WTC11 (cell line): ENCODE data around the gene DISC1. TPM values are rescaled to one million over a fixed set of nuclear protein-coding genes. Genes with fewer than 3 reads are reported as not detected.

ENCODE experiments used
- ATAC-seq: fragments of 200-7000 bp; cut with Tn5 transposase; 2 replicates; pipeline ENCODE4 v1.10.0; 2021; ENCODE audit warnings: mild to moderate bottlenecking, moderate library complexity
- CTCF ChIA-PET: fragments of 300-600 bp; sonication (Branson Sonifier 250); formaldehyde crosslinking; loops from one replicate; lab custom pipeline; 2021; ENCODE audit warnings: antibody characterized with exemption; lab: Charles Lee
- POLR2A ChIA-PET: fragments of 350-600 bp; sonication (Branson Sonifier 250); formaldehyde crosslinking; loops from one replicate; lab custom pipeline; 2021; ENCODE audit warnings: antibody characterized with exemption; lab: Charles Lee
- DNase-seq: peaks from one replicate; pipeline ENCODE4 v3.0.0; 2021; ENCODE audit warnings: low spot score
- H3K27ac Mint-ChIP-seq: 2 replicates; pipeline ENCODE4 v1.8.0; 2021; ENCODE audit warnings: mixed read lengths
- H3K27me3 Mint-ChIP-seq: 2 replicates; pipeline ENCODE4 v1.8.0; 2021; ENCODE audit warnings: low read depth, mild to moderate bottlenecking, moderate library complexity, mixed read lengths
- H3K36me3 Mint-ChIP-seq: 2 replicates; pipeline ENCODE4 v1.8.0; 2021; ENCODE audit warnings: mixed read lengths
- H3K4me1 Mint-ChIP-seq: 2 replicates; pipeline ENCODE4 v1.8.0; 2022; ENCODE audit warnings: mixed read lengths
- H3K4me3 Mint-ChIP-seq: 2 replicates; pipeline ENCODE4 v1.8.0; 2021; ENCODE audit warnings: mild to moderate bottlenecking, moderate library complexity, mixed read lengths
- H3K9me3 Mint-ChIP-seq: 2 replicates; pipeline ENCODE4 v1.8.0; 2021; ENCODE audit warnings: mixed read lengths
- CBFB ChIP-seq: sonication (generic); formaldehyde crosslinking; IDR thresholded peaks from 2 replicates; pipeline ENCODE4 v1.8.1; 2022; ENCODE audit warnings: mild to moderate bottlenecking, low read depth, missing genetic modification reagents
- CREM ChIP-seq: sonication (generic); formaldehyde crosslinking; IDR thresholded peaks from 2 replicates; pipeline ENCODE4 v1.8.1; 2022; ENCODE audit warnings: mild to moderate bottlenecking, missing genetic modification reagents, moderate library complexity
- ELF4 ChIP-seq: sonication (generic); formaldehyde crosslinking; IDR thresholded peaks from 2 replicates; pipeline ENCODE4 v1.8.1; 2022; ENCODE audit warnings: low read depth, mild to moderate bottlenecking, moderate library complexity, missing genetic modification reagents
- ETV6 ChIP-seq: sonication (generic); formaldehyde crosslinking; IDR thresholded peaks from 2 replicates; pipeline ENCODE4 v1.8.1; 2022; ENCODE audit warnings: mild to moderate bottlenecking, missing genetic modification reagents
- SMAD3 ChIP-seq: sonication (generic); formaldehyde crosslinking; IDR thresholded peaks from 2 replicates; pipeline ENCODE4 v1.8.0; 2022; ENCODE audit warnings: missing genetic modification reagents, mild to moderate bottlenecking, borderline replicate concordance
- SMAD4 ChIP-seq: sonication (generic); formaldehyde crosslinking; IDR thresholded peaks from 2 replicates; pipeline ENCODE4 v1.8.0; 2022; ENCODE audit warnings: mild to moderate bottlenecking, missing genetic modification reagents
- TEAD4 ChIP-seq: sonication (generic); formaldehyde crosslinking; IDR thresholded peaks from 2 replicates; pipeline ENCODE4 v1.8.0; 2022; ENCODE audit warnings: mild to moderate bottlenecking, missing genetic modification reagents
- ZNF138 ChIP-seq: sonication (generic); formaldehyde crosslinking; conservative IDR thresholded peaks from 2 replicates; pipeline ENCODE4 v1.8.1; 2022; ENCODE audit warnings: mild to moderate bottlenecking, moderate library complexity, missing genetic modification reagents
- ZNF263 ChIP-seq: sonication (generic); formaldehyde crosslinking; IDR thresholded peaks from 2 replicates; pipeline ENCODE4 v1.8.1; 2022; ENCODE audit warnings: low read depth, mild to moderate bottlenecking, moderate library complexity, missing genetic modification reagents
- total RNA-seq: library from RNA; stranded (reverse); gene quantifications from 3 replicates; pipeline ENCODE4 v1.2.3, GENCODE V29; 2021
- TF ChIP-seq, protein P1 (sequence below): fragments of 250-450 bp; sonication (Bioruptor Pico); IDR thresholded peaks from 2 replicates; pipeline ENCODE4 v1.9.0; 2021; ENCODE audit warnings: moderate library complexity, mild to moderate bottlenecking, inconsistent platforms, borderline replicate concordance
- TF ChIP-seq, protein P2 (sequence below): sonication (generic); formaldehyde crosslinking; IDR thresholded peaks from 2 replicates; pipeline ENCODE4 v1.8.1; 2022; ENCODE audit warnings: mild to moderate bottlenecking, moderate library complexity, missing genetic modification reagents
- TF ChIP-seq, protein P3 (sequence below): sonication (generic); formaldehyde crosslinking; IDR thresholded peaks from 2 replicates; pipeline ENCODE4 v1.8.0; 2023; ENCODE audit warnings: missing genetic modification reagents, mild to moderate bottlenecking, borderline replicate concordance
- TF ChIP-seq, protein P4 (sequence below): sonication (generic); formaldehyde crosslinking; IDR thresholded peaks from 2 replicates; pipeline ENCODE4 v1.8.0; 2022; ENCODE audit warnings: mild to moderate bottlenecking, missing genetic modification reagents
- TF ChIP-seq, protein P5 (sequence below): sonication (generic); formaldehyde crosslinking; IDR thresholded peaks from 2 replicates; pipeline ENCODE4 v1.8.0; 2023; ENCODE audit warnings: mild to moderate bottlenecking, missing genetic modification reagents
- TF ChIP-seq, protein P6 (sequence below): fragments of 250-450 bp; sonication (Bioruptor Pico); IDR thresholded peaks from 2 replicates; pipeline ENCODE4 v1.9.0; 2021; ENCODE audit warnings: mild to moderate bottlenecking
- TF ChIP-seq, protein P7 (sequence below): sonication (generic); formaldehyde crosslinking; IDR thresholded peaks from 2 replicates; pipeline ENCODE4 v1.8.1; 2022; ENCODE audit warnings: mild to moderate bottlenecking, missing genetic modification reagents, moderate library complexity, borderline replicate concordance

Gene DISC1
- total RNA-seq, 1 experiment from 2014 or later, result 5.5 TPM

DNA sequence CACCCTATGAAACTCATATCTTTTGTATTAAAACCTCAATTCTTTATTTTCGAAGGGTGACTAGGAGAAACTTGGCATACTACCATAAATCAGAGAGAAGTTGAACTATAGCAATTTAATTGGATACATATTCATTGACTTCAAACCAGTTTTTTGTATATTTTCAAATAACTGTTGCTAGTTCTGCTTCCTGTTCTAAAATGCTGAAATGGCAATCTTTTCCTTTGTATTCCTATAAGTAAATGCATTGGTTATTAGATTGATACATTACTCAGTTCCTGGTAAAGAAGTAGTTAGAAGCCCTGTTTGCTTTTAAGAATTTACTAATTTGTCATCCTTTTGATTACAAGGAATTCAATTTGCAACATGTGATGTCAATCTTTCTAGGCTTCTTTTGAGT, 200.0 kb downstream of the DISC1 start (continued):
- TF ChIP-seq, protein P1, sequence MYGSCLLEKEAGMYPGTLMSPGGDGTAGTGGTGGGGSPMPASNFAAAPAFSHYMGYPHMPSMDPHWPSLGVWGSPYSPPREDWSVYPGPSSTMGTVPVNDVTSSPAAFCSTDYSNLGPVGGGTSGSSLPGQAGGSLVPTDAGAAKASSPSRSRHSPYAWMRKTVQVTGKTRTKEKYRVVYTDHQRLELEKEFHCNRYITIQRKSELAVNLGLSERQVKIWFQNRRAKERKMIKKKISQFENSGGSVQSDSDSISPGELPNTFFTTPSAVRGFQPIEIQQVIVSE (CRISPR knock-in tag), result no peak
- TF ChIP-seq, protein P2, sequence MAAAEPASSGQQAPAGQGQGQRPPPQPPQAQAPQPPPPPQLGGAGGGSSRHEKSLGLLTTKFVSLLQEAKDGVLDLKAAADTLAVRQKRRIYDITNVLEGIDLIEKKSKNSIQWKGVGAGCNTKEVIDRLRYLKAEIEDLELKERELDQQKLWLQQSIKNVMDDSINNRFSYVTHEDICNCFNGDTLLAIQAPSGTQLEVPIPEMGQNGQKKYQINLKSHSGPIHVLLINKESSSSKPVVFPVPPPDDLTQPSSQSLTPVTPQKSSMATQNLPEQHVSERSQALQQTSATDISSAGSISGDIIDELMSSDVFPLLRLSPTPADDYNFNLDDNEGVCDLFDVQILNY, result no peak
- no peak for TF ChIP-seq CBFB (CRISPR knock-in tag)
- TF ChIP-seq, protein P3, sequence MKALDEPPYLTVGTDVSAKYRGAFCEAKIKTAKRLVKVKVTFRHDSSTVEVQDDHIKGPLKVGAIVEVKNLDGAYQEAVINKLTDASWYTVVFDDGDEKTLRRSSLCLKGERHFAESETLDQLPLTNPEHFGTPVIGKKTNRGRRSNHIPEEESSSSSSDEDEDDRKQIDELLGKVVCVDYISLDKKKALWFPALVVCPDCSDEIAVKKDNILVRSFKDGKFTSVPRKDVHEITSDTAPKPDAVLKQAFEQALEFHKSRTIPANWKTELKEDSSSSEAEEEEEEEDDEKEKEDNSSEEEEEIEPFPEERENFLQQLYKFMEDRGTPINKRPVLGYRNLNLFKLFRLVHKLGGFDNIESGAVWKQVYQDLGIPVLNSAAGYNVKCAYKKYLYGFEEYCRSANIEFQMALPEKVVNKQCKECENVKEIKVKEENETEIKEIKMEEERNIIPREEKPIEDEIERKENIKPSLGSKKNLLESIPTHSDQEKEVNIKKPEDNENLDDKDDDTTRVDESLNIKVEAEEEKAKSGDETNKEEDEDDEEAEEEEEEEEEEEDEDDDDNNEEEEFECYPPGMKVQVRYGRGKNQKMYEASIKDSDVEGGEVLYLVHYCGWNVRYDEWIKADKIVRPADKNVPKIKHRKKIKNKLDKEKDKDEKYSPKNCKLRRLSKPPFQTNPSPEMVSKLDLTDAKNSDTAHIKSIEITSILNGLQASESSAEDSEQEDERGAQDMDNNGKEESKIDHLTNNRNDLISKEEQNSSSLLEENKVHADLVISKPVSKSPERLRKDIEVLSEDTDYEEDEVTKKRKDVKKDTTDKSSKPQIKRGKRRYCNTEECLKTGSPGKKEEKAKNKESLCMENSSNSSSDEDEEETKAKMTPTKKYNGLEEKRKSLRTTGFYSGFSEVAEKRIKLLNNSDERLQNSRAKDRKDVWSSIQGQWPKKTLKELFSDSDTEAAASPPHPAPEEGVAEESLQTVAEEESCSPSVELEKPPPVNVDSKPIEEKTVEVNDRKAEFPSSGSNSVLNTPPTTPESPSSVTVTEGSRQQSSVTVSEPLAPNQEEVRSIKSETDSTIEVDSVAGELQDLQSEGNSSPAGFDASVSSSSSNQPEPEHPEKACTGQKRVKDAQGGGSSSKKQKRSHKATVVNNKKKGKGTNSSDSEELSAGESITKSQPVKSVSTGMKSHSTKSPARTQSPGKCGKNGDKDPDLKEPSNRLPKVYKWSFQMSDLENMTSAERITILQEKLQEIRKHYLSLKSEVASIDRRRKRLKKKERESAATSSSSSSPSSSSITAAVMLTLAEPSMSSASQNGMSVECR (CRISPR knock-in tag), result no peak
- TF ChIP-seq, protein P4, sequence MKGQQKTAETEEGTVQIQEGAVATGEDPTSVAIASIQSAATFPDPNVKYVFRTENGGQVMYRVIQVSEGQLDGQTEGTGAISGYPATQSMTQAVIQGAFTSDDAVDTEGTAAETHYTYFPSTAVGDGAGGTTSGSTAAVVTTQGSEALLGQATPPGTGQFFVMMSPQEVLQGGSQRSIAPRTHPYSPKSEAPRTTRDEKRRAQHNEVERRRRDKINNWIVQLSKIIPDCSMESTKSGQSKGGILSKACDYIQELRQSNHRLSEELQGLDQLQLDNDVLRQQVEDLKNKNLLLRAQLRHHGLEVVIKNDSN, result no peak
- no peak for TF ChIP-seq CREM

DNA sequence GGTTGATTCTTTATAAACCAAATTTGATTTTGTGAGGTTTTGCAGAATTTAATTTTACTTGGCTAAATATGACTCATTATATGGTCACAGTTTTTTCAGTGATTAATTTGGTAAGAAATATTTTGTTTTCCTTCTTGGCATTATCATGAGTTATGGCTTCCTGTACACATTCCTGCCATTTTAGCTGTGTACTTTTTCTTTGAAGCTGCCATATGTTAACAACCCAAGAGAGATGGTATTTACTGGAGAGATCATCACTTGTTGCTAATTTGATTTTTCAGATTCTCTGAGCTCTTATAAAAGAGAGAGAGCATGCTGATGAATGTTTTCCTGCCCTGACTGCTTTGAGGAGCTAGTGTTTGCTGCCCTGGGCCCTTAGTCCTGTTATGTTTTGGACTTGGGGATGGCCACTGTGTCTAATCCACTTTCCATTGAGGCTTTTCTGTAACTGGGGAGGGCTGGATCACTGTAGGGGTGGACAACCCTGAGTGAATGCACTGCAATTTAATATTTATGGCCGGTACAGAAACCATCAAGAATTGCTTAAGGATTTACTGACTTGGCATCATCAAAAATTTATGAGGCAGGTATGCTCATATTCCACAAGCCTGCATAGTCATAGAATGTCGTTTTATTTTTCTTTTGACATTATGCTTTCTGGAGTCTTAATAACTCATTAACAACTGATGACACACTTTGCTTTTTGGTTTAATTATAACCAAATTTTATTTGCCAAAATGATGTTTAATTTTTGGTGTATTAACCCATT, 200.9 kb downstream of the DISC1 start:
- Mint-ChIP-seq H3K27ac (no peak overlapping the region), H3K27me3 (no peaks in the 10 kb centered on the region), H3K36me3 (no peaks in the 10 kb centered on the region), H3K9me3 (no peaks in the 10 kb centered on the region), H3K4me1 (peaks cover 14% of the 10 kb centered on the region), H3K4me3 (no peak overlapping the region)
- ChIA-PET POLR2A (no interaction called here), CTCF (no interaction called here)
- no peak for DNase-seq
- ATAC-seq, result no peak
- TF ChIP-seq ZNF263 (CRISPR knock-in tag), result no peak

DNA sequence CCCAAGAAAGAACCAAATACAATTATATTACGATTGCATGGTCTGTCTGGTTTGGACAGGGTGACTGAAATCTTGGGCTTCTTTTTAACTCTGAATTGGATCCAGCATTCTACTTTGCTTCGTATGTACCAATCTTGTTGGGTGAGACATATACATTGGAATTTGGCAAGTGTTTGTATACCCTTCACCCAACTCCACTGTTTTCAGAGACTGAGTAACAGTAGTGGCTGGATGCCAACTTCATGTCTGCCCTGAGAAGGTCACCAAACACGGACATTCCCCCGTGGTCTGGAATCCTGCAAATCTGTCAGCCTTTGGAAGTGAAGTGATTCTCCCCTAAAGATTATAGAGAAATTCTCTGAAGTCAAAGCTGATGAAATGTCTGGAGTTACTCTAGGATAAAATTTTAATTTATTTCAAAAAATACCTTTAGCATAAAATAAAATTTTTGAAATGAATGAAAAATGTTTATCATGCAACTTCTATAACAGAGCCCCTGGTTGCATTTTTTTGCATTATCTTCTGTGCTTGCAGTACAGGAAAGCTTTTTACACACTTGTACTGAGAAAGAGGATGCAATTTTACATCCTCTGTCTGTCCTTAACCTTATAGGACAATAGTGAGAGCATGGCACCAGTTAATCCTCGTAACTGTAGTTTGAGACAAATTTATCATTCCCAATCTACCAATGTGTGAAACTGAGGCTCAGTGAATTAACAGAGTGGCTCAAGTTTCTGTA, 201.8 kb downstream of the DISC1 start:
- Mint-ChIP-seq H3K9me3 (no peaks in the 10 kb centered on the region), H3K4me3 (no peak overlapping the region), H3K27ac (no peak overlapping the region), H3K36me3 (no peaks in the 10 kb centered on the region), H3K27me3 (no peaks in the 10 kb centered on the region), H3K4me1 (peaks cover 14% of the 10 kb centered on the region)
- ChIA-PET POLR2A (no interaction called here), CTCF (no interaction called here)
- no peak for DNase-seq
- ATAC-seq, result no peak
- TF ChIP-seq ELF4 (CRISPR knock-in tag) (no peak), ZNF138 (CRISPR knock-in tag) (no peak), ETV6 (CRISPR knock-in tag) (no peak), TEAD4 (no peak), ZNF263 (CRISPR knock-in tag) (no peak), SMAD4 (CRISPR knock-in tag) (no peak), SMAD3 (CRISPR knock-in tag) (no peak)
- TF ChIP-seq, protein P5, sequence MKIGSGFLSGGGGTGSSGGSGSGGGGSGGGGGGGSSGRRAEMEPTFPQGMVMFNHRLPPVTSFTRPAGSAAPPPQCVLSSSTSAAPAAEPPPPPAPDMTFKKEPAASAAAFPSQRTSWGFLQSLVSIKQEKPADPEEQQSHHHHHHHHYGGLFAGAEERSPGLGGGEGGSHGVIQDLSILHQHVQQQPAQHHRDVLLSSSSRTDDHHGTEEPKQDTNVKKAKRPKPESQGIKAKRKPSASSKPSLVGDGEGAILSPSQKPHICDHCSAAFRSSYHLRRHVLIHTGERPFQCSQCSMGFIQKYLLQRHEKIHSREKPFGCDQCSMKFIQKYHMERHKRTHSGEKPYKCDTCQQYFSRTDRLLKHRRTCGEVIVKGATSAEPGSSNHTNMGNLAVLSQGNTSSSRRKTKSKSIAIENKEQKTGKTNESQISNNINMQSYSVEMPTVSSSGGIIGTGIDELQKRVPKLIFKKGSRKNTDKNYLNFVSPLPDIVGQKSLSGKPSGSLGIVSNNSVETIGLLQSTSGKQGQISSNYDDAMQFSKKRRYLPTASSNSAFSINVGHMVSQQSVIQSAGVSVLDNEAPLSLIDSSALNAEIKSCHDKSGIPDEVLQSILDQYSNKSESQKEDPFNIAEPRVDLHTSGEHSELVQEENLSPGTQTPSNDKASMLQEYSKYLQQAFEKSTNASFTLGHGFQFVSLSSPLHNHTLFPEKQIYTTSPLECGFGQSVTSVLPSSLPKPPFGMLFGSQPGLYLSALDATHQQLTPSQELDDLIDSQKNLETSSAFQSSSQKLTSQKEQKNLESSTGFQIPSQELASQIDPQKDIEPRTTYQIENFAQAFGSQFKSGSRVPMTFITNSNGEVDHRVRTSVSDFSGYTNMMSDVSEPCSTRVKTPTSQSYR (CRISPR knock-in tag), result no peak
- TF ChIP-seq, protein P6, sequence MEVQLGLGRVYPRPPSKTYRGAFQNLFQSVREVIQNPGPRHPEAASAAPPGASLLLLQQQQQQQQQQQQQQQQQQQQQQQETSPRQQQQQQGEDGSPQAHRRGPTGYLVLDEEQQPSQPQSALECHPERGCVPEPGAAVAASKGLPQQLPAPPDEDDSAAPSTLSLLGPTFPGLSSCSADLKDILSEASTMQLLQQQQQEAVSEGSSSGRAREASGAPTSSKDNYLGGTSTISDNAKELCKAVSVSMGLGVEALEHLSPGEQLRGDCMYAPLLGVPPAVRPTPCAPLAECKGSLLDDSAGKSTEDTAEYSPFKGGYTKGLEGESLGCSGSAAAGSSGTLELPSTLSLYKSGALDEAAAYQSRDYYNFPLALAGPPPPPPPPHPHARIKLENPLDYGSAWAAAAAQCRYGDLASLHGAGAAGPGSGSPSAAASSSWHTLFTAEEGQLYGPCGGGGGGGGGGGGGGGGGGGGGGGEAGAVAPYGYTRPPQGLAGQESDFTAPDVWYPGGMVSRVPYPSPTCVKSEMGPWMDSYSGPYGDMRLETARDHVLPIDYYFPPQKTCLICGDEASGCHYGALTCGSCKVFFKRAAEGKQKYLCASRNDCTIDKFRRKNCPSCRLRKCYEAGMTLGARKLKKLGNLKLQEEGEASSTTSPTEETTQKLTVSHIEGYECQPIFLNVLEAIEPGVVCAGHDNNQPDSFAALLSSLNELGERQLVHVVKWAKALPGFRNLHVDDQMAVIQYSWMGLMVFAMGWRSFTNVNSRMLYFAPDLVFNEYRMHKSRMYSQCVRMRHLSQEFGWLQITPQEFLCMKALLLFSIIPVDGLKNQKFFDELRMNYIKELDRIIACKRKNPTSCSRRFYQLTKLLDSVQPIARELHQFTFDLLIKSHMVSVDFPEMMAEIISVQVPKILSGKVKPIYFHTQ, result no peak
- TF ChIP-seq, protein P7, sequence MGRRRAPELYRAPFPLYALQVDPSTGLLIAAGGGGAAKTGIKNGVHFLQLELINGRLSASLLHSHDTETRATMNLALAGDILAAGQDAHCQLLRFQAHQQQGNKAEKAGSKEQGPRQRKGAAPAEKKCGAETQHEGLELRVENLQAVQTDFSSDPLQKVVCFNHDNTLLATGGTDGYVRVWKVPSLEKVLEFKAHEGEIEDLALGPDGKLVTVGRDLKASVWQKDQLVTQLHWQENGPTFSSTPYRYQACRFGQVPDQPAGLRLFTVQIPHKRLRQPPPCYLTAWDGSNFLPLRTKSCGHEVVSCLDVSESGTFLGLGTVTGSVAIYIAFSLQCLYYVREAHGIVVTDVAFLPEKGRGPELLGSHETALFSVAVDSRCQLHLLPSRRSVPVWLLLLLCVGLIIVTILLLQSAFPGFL, result no peak
